HFFc6 (cell line): ENCODE results near the gene PIGR. TPM values are rescaled to one million over a fixed set of nuclear protein-coding genes. Genes with fewer than 3 reads are reported as not detected.
"Not testable (repeated sequence)": the region's sequence is repeated elsewhere in the genome, so short reads cannot be mapped to it uniquely, and the experiment has no call there.

ENCODE experiments used
- DNase-seq: peaks from one replicate; pipeline ENCODE4 v3.0.0-alpha.2; 2018
- H3K27ac Mint-ChIP-seq: 2 replicates; pipeline ENCODE4 v1.8.0; 2020; ENCODE audit warnings: mild to moderate bottlenecking, mixed read lengths
- H3K27me3 Mint-ChIP-seq: 2 replicates; pipeline ENCODE4 v1.8.0; 2021; ENCODE audit warnings: mild to moderate bottlenecking, moderate library complexity, mixed read lengths; ENCODE audit not compliant: insufficient read depth
- H3K36me3 Mint-ChIP-seq: 2 replicates; pipeline ENCODE4 v1.8.0; 2021; ENCODE audit warnings: low read depth, mixed read lengths
- H3K4me1 Mint-ChIP-seq: 2 replicates; pipeline ENCODE4 v1.8.0; 2020; ENCODE audit warnings: low read depth, mixed read lengths
- H3K4me3 Mint-ChIP-seq: 2 replicates; pipeline ENCODE4 v1.8.0; 2020; ENCODE audit warnings: mild to moderate bottlenecking, moderate library complexity, mixed read lengths
- H3K9me3 Mint-ChIP-seq: 2 replicates; pipeline ENCODE4 v1.8.0; 2020; ENCODE audit warnings: mild to moderate bottlenecking, mixed read lengths
- total RNA-seq, 6 experiments: library from RNA; stranded (reverse); fragmentation: NEBNext Ultra II Directional; extraction: Animal tissue kit (Norgen Biotek cat#: 25700); gene quantifications; 2 replicates in 1 of 6; 3 replicates in 5 of 6; pipeline ENCODE4 v1.2.3, GENCODE V29; 2021
- TF ChIP-seq, protein P1 (sequence below): fragments of 200-600 bp; sonication (generic); IDR thresholded peaks from 2 replicates; pipeline ENCODE4 v1.5.0; 2021; ENCODE audit warnings: antibody characterized with exemption, mild to moderate bottlenecking

PIGR gene
- total RNA-seq, 6 experiments from 2014 or later, result 0.14 to 0.26 TPM; not detected in 4

- H3K4me3 Mint-ChIP-seq, result no peak overlapping the region
- DNase-seq, result no peak
- H3K27me3 Mint-ChIP-seq, result no peaks in the 10 kb centered on the region; the same call in none of the 2 replicates
- H3K36me3 Mint-ChIP-seq, result no peaks in the 10 kb centered on the region
- TF ChIP-seq, protein P1, sequence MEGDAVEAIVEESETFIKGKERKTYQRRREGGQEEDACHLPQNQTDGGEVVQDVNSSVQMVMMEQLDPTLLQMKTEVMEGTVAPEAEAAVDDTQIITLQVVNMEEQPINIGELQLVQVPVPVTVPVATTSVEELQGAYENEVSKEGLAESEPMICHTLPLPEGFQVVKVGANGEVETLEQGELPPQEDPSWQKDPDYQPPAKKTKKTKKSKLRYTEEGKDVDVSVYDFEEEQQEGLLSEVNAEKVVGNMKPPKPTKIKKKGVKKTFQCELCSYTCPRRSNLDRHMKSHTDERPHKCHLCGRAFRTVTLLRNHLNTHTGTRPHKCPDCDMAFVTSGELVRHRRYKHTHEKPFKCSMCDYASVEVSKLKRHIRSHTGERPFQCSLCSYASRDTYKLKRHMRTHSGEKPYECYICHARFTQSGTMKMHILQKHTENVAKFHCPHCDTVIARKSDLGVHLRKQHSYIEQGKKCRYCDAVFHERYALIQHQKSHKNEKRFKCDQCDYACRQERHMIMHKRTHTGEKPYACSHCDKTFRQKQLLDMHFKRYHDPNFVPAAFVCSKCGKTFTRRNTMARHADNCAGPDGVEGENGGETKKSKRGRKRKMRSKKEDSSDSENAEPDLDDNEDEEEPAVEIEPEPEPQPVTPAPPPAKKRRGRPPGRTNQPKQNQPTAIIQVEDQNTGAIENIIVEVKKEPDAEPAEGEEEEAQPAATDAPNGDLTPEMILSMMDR, result no peak
- no peak overlapping the region for H3K27ac Mint-ChIP-seq
- H3K9me3 Mint-ChIP-seq, result no peaks in the 10 kb centered on the region
- peaks cover 18% of the 10 kb centered on the region for H3K4me1 Mint-ChIP-seq
These were observed 16.7 kb downstream of the PIGR start for GRCh38 chr1:206929524-206929923.

- Mint-ChIP-seq H3K27me3 (no peaks in the 10 kb centered on the region), H3K36me3 (no peaks in the 10 kb centered on the region), H3K4me3 (no peak overlapping the region), H3K27ac (peak overlapping the region; percentile 42; the same call in 1 of the 2 replicates), H3K9me3 (no peaks in the 10 kb centered on the region), H3K4me1 (peaks cover 18% of the 10 kb centered on the region)
- TF ChIP-seq, protein P1, result no peak
- DNase-seq, result no peak
These were observed 20.0 kb downstream of the PIGR start for GRCh38 chr1:206926286-206926685.

- H3K36me3 Mint-ChIP-seq, result no peaks in the 10 kb centered on the region
- DNase-seq, result no peak
- H3K27ac Mint-ChIP-seq, result no peak overlapping the region
- no peak overlapping the region for H3K4me3 Mint-ChIP-seq
- H3K27me3 Mint-ChIP-seq, result no peaks in the 10 kb centered on the region
- H3K9me3 Mint-ChIP-seq, result no peaks in the 10 kb centered on the region
- H3K4me1 Mint-ChIP-seq, result peaks cover 18% of the 10 kb centered on the region
- TF ChIP-seq, protein P1, result no peak
These were observed 21.0 kb downstream of the PIGR start for GRCh38 chr1:206925106-206925736.

DNA sequence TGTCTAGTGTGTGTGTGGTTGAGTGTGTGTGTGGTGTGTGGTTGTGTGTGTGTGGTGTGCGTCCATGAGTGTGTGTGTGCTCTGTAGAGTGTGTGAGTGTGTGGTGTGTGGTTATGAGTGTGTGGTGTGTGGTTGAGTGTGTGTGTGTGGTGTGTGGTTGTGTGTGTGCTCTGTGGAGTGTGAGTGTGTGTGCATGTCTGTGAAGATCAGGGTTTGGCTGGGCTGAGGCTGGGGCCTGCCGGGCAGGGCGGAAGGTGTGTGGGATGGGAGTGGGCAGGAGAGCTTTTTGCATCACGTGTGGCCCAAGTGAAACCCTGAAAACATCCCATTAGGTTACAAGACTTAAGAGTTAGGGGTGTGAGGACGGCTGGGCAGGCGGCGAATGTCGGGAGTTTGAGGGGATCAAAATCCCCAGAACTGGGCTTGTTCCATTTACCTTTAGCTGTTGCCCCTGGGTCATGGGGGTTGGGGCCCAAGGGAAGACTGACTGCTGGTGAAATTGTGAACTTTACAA, 21.6 kb downstream of the PIGR start:
- Mint-ChIP-seq H3K4me1 (peaks cover 18% of the 10 kb centered on the region), H3K27ac (no peak overlapping the region), H3K36me3 (no peaks in the 10 kb centered on the region), H3K27me3 (peaks cover 2% of the 10 kb centered on the region; the same call in 1 of the 2 replicates), H3K9me3 (no peaks in the 10 kb centered on the region), H3K4me3 (no peak overlapping the region)
- no peak for DNase-seq
- TF ChIP-seq, protein P1, result no peak

DNA sequence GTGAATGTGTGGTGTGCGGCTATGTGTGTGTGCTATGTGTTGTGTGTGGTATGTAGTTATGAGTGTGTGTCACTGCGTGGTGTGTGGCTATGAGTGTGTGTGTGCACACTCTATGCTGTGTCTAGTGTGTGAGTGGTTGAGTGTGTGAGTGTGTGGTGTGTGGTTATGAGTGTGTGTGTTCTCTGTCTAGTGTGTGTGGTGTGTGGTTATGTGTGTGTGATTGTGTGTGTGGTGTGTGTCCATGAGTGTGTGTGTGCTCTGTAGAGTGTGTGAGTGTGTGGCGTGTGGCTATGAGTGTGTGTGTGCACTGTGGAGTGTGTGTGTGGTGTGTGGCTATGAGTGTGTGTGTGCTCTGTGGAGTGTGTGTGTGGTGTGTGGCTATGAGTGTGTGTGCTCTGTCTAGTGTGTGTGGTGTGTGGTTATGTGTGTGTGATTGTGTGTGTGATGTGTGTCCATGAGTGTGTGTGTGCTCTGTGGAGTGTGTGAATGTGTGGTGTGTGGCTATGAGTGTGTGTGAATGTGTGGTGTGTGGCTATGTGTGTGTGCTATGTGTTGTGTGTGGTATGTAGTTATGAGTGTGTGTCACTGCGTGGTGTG, 22.2 kb downstream of the PIGR start:
- H3K4me3 Mint-ChIP-seq, H3K27ac Mint-ChIP-seq, H3K36me3 Mint-ChIP-seq, H3K27me3 Mint-ChIP-seq, DNase-seq, H3K9me3 Mint-ChIP-seq: not testable (repeated sequence)
- H3K4me1 Mint-ChIP-seq, result peaks cover 18% of the 10 kb centered on the region
